Esophagus mucosa (tissue), 1 donor: ENCODE results near the gene SRCAP. TPM values are rescaled to one million over a fixed set of nuclear protein-coding genes. Genes with fewer than 3 reads are reported as not detected.
"Not testable (repeated sequence)": the region's sequence is repeated elsewhere in the genome, so short reads cannot be mapped to it uniquely, and the experiment has no call there.

Source experiments
- ATAC-seq: fragments of 200-7000 bp; cut with Tn5 transposase; one replicate; pipeline ENCODE4 v1.9.1; 2020
- total RNA-seq: library from RNA; stranded (reverse); gene quantifications from one replicate; pipeline ENCODE4 v1.2.4, GENCODE V29; 2023
- donor health status: DM: yes; HTN: yes; CAD: no.

The SRCAP gene
- total RNA-seq, 1 donor from 2014 or later: 29.5 TPM

DNA sequence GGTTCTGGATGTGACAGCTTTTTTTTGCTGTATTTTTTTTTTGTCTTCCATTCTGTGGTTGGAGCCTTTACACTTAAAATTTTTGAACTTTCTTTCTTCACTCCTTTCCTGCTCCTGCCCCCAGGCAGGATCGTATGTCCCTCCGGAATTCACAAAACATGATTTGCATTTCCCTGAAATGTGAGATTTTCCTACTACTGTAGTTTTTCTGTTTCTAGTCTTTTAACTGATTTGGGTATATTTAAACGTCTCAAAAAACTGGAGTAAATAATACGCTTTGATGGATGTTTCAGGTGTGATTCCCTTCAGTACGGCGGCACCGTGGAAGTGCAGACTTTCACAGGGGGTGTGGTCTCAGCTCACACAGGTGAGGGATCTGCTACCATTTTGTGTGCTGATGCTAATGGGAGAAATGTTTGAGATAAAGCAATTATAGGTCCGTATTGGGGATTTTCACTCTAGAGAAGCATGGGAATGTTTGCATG lies 686 bp downstream of the SRCAP start:
- no peak for ATAC-seq

DNA sequence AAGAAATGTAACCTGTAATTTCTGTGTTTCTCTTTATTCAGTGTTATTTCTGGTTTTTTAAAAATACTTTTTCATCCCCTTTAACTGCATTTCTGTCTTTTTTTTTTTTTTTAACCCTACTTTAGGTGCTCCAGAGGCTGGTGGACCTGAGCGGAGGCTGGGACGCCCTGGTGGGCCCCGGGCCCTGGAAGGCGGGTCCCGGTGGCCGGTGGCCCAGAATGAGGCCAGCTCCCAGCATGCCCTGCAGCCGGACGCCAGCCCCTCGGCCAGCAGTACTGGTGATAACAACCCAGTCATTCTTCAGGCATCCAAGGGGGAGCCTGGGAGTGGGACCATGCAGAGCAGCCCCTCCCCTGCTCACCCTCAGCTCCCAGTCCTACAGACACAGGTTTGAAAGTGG lies 1.5 kb downstream of the SRCAP start:
- ATAC-seq: no peak

DNA sequence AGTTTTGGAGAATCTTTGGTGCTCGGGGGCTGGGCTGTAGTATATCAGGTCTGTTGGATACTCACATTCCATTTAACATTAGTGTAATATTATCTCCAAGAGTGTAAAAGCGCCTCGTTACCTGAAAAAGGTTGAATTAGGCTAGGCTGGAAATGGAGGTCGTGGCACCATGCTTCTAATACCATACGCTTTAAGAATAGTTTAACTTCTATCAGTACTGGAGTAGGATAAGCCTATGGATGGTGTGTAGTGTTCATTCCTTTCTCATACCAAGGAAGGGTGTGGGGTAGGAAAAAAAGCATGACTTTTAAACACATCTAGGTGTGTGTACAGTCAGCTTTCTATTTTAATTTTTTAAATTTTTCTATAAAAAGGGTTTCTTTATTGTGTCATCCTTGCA lies 2.0 kb downstream of the SRCAP start:
- no peak for ATAC-seq

DNA sequence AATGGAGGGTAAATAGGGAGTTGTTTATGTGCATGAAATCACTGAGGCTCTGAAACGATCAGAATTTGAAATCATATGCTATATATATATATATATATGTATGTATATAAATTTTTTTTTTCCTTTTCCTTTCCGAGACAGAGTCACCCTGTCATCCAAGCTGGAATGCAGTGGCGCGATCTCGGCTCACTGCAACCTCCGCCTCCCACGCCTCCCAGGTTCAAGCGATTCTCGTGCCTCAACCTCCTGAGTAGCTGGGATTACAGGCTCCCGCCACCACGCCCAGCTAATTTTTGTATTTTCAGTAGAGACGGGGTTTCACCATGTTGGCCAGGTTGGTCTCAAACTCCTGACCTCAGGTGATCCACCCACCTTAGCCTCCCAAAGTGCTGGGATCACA lies 4.1 kb downstream of the SRCAP start:
- ATAC-seq: not testable (repeated sequence)

DNA sequence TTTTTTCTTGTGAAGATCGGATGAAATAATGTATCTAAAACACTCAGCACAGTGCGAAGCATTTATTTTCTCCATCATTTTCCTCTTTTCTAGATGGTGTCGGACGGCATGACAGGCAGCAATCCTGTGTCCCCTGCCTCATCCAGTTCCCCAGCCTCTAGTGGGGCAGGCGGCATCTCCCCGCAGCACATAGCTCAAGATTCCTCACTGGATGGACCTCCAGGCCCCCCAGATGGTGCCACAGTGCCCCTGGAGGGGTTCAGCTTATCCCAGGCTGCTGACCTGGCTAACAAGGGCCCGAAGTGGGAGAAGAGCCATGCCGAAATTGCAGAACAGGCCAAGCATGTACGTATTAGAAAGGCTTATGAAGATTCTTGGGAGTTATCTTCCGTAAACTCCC lies 5.0 kb downstream of the SRCAP start:
- ATAC-seq: no peak

DNA sequence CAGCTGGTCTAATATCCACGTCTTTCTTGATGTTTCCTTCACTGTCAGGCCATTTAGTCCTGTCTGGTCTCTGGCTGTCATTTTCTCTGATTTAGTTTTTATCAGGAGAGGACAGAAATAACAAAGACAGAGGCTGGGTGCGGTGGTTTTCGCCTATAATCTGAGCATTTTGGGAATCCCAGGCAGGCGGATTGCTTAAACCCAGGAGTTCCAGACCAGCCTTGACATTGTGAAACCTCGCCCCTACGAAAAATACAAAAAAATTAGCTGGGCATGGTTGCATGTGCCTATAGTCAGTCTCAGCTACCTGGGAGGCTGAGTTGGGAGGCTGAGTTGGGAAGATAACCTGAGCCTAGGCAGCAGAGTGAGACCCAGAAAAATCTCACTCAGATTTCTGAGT lies 7.1 kb downstream of the SRCAP start:
- no peak for ATAC-seq

DNA sequence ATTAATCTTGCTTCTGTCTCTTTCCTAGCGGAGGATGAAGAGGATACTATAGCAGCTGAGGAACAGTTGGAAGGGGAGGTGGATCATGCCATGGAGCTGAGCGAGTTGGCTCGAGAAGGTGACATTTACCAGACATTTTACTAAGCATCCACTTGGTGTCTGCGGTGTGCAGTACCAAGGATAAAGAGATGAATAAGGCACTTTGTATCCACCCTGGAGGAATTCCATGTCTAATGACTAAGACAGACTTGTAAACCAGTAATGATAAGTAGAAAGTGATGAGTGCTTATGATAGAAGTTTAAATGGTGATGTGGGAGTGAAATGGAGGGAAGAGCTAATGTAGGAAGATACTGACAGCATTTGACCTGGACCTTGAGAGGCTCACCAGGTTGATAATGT lies 12.0 kb downstream of the SRCAP start:
- ATAC-seq: no peak

DNA sequence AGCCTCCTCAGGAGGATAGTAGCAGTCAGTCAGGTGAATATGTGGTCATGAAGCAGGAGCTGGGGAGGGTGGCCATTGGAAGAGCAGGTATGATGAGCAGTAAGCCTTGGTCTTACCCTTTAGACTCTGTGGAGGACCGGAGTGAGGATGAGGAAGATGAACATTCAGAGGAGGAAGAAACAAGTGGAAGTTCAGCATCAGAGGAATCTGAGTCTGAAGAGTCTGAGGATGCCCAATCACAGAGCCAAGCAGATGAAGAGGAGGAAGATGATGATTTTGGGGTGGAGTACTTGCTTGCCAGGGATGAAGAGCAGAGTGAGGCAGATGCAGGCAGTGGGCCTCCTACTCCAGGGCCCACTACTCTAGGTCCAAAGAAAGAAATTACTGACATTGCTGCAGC lies 12.7 kb downstream of the SRCAP start:
- no peak for ATAC-seq

DNA sequence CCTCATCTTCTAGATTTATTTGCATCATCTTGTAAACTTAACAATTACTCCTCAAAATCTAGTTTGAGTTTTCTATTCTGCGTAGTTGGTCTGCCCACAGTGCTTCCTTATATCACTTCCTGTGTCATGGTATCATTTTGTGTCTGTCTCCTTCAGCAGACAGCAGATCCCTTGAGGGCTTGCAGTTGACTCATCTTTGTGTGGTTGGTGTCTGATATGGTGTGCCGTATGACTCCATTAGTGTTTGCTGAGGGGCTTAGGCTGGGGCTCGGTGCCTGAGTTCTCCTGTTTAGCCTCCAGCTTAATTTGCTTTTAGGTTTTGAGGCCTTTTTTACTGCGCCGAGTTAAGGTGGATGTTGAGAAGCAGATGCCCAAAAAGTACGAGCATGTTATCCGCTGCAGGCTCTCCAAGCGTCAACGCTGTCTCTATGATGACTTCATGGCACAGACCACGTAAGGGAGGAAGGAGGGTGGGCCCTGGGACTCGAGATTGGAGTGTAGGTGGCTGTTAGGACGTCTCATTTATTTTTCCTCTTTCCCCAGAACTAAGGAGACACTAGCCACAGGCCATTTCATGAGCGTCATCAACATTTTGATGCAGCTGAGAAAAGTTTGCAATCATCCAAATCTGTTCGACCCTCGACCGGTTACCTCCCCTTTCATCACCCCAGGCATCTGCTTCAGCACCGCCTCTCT lies 16.9 kb downstream of the SRCAP start:
- ATAC-seq: no peak

DNA sequence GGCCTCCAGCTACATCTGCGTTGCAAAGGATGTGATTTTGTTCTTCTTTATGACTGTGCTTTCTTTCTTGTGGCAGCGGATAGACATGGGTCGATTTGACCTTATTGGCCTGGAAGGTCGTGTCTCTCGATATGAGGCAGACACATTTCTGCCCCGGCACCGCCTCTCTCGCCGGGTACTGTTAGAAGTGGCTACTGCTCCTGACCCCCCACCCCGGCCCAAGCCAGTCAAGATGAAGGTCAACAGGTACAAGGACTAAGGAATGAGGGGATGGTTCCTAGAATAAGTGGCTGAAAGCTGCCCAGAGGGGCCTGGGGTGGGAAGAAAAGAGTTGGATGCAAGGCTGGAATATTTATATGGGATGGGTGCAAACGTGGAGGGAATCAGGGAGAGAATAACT lies 21.1 kb downstream of the SRCAP start:
- no peak for ATAC-seq

DNA sequence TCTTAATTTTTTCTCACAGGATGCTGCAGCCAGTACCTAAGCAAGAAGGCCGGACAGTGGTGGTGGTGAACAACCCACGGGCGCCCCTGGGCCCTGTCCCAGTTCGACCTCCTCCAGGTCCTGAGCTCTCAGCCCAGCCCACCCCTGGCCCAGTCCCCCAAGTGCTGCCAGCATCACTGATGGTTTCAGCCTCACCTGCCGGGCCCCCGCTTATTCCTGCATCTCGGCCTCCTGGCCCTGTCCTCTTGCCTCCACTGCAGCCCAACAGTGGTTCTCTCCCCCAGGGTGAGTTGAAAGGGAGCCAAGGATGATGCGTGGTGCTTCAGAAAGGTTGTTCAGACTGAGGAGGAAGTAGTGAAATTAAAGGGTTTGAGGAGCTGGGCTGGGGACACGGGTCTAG lies 21.7 kb downstream of the SRCAP start:
- ATAC-seq: no peak

DNA sequence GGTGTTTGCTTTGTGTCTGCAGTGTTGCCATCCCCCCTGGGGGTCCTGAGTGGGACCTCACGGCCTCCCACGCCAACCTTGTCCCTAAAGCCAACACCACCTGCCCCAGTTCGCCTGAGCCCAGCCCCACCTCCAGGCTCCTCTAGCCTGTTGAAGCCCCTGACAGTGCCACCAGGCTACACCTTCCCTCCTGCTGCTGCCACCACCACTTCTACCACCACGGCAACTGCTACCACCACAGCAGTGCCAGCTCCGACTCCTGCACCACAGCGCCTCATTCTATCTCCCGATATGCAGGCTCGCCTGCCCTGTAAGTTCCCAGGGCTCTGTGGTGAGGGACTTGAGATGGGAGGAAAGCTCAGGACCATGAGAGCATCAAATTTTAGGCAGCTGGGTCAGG lies 22.2 kb downstream of the SRCAP start:
- ATAC-seq: no peak

DNA sequence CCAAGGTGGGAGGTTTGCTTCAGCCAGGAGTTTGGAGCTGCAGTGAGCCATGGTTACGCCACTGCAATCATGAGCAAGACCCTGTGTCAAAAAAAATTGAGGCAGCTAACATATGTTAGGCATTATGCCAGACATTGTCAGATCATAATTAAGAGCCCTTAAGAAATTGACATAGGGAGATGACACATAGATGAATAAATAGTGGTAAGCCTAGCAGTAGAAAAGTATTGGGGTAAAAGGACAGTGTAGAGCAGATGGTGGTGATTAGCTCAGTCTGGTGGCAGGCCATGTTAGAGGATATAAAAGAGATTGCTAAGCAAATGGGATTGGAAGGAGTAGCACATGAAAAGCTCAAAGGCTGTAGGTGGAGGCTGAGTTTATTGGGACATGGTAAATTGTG lies 22.6 kb downstream of the SRCAP start:
- ATAC-seq: no peak

DNA sequence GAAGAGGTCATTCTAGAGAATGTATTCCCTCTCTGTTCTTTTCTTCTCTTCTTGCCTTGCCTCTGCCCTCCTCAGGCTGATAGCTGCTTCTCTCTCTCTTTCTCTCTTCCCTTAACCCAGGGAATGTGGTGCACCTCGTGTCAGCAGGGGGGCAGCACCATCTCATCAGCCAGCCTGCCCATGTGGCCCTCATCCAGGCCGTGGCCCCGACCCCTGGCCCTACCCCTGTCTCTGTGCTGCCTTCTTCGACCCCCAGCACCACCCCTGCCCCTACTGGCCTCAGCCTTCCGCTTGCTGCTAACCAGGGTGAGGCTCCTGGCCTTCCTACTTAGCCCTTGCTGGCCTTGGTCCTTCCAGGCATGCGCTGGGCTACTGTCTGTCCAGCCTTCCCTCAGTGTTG lies 23.5 kb downstream of the SRCAP start:
- peak; percentile 3 for ATAC-seq

DNA sequence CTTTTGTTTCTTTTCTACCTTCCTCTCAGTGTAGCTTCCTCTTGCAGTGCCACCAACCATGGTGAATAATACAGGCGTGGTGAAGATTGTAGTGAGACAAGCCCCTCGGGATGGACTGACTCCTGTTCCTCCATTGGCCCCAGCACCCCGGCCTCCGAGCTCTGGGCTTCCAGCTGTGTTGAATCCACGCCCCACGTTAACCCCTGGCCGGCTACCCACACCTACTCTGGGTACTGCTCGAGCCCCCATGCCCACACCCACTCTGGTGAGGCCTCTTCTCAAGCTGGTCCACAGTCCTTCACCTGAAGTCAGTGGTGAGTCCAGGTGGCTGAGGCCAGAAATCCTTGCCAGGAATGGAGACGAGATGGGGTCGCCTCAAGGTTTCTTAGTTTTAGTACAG lies 23.9 kb downstream of the SRCAP start:
- ATAC-seq: no peak

DNA sequence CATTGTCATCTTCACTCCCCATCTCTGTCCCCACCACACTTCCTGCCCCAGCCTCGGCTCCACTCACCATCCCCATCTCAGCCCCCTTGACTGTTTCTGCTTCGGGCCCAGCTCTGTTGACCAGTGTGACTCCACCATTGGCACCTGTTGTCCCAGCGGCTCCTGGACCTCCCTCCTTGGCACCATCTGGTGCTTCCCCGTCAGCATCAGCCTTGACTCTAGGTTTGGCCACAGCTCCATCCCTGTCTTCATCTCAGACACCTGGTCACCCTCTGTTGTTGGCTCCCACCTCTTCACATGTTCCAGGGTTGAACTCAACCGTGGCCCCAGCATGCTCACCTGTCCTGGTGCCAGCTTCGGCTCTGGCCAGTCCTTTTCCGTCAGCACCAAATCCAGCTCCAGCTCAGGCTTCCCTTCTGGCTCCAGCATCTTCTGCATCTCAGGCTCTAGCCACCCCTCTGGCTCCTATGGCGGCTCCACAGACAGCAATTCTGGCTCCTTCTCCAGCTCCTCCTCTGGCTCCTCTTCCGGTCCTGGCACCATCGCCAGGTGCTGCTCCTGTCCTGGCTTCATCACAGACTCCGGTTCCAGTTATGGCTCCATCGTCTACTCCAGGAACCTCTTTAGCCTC lies 24.9 kb downstream of the SRCAP start:
- ATAC-seq: no peak

DNA sequence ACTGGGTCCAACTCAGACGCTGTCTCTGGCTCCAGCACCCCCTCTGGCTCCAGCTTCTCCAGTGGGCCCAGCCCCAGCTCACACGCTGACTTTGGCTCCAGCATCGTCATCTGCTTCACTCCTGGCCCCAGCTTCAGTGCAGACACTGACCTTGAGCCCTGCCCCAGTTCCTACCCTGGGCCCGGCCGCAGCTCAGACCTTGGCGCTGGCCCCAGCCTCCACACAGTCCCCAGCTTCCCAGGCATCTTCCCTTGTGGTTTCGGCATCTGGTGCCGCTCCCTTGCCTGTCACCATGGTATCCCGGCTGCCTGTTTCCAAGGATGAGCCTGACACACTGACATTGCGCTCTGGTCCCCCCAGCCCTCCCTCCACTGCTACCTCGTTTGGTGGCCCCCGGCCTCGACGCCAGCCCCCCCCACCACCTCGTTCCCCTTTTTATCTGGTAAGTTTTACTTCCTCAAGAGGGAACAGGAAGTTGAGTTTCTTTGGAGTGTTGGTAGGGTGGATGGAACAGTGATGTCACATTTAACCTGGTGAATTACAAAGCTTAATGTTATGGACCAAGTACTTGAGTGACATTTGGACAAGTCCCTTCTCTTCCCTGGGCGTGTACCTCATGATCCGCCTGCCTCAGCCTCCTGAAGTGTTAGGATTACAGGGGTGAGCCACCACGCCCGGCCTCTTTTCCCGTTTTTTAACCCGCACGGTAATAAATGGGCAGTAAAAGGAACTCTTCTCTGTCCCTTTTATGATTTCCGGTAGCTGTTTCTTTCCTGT lies 25.9 kb downstream of the SRCAP start:
- peak; percentile 27 for ATAC-seq

DNA sequence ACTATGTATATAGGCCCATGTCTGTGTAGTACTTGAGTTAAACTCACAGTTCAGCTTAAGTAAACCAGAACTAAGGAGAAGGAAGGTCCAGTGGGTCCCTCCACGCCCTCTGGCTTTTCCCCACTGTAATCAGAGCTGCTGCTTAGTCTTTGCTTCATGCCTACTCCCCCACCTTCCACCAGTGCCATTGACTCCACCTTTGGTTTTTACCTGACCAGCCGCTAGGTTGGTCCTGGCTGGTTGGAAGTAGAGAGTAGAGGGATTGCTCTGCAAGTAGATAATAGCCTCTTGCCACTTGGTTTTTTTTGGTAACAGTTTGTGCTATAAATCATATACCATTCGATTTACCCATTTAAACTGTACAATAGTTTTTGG lies 26.4 kb downstream of the SRCAP start:
- no peak for ATAC-seq

DNA sequence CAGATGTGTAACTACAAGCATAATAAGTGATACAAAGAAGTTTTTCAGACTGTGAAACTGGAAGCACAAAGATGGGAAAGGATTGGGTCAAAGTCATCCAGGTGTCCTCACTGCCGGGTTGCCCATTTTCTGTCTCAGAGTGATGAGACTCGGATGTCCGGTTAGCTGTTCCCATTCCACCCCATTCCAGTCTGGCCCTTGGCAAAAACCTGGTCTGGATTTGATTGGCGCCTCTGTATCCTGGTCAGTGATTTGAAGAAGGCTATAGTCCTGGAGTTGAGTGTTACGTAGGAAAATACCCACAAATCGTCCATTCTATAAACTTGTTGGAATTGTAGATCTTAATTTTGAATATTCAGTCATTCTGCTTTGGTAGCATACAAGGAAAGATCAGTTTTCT lies 29.4 kb downstream of the SRCAP start:
- no peak for ATAC-seq

DNA sequence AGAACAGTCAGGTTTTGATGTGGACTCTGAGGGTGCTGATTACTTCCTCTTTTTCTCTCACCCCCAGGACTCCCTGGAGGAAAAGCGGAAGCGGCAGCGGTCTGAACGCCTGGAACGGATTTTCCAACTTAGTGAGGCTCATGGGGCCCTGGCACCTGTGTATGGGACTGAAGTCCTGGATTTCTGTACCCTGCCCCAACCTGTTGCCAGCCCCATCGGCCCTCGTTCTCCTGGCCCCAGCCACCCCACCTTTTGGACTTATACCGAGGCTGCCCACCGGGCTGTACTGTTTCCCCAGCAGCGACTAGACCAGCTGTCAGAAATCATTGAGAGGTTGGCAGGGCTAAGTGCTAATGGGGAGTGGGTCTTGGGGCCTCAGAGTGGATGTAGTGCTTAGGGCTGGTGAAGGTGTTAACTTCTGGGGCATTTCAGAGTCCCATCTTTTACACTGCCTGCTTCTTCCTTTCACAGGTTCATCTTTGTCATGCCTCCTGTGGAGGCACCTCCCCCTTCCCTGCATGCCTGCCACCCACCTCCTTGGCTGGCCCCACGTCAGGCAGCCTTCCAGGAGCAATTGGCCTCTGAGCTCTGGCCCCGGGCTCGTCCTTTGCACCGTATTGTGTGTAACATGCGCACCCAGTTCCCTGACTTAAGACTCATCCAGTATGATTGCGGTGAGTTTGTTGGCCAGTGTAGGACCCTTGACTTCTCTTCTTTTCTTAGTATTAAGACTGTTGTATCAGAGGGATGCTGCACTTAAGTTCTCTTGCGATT lies 30.1 kb downstream of the SRCAP start:
- ATAC-seq: no peak

DNA sequence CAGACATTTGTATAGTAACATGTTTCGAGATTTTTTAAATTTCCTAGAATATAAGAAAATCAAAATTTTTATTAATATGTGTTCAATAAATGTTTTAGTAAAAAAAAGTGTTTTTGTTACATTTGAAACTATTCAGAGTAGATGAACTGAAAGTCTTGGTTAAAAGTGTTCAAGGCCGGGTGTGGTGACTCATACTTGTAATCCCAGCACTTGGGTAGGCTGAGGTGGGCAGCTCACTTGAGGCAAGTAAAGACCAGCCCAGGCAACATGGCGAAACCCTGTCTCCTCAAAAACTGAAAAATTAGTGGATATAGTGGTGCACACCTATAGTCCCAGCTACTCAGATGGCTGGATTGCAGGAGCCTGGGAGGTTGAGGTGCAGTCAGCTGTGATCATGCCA lies 32.4 kb downstream of the SRCAP start:
- peak; percentile 27 for ATAC-seq

DNA sequence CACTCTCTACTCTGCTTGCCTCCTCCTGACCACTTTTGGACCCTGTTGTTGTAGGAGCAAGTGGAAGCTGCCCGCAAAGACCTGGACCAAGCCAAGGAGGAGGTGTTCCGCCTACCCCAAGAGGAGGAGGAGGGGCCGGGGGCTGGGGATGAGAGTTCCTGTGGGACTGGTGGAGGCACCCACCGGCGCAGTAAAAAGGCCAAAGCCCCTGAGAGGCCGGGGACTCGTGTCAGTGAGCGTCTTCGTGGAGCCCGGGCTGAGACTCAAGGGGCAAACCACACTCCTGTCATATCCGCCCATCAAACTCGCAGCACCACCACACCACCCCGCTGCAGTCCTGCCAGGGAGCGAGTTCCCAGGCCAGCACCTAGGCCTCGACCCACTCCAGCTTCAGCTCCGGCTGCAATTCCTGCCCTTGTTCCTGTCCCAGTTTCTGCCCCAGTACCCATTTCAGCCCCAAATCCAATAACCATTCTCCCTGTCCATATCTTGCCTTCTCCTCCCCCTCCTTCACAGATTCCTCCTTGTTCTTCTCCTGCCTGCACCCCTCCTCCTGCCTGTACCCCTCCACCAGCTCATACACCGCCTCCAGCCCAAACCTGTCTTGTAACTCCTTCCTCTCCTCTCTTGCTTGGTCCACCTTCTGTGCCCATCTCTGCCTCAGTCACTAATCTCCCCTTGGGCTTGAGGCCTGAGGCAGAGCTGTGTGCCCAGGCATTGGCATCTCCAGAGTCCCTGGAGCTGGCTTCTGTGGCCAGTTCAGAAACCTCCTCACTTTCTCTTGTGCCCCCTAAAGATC lies 38.2 kb downstream of the SRCAP start:
- no peak for ATAC-seq
